Measurements from ENCODE around the gene PHF19. TPM values are rescaled to one million over a fixed set of nuclear protein-coding genes. Genes with fewer than 3 reads are reported as not detected.

Gene PHF19
- 100 to 1,000 TPM; 183 to 189 TPM for total RNA-seq

DNA sequence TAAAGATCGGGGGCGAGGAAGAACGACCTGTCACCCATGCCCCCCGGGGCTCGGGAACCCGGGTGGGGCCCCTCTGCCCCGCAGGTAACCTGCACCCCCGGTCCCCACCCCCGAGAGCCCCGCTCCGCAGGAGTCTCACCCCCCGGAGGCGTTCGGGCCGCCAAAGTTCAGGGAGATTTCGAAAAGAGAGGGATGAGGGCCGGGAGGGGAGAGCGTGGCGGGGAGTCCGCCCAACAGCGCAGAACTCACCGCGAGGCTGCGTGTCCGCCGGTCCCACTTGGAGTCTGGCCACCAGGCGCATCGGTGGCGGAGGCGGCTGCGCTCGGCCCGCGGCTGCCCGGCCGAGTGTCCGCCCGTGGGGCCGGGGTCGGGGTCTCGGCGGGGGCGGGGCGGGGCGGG lies at the start of gene PHF19:
Gene PHF19 (minus strand): TSS at position 347 of the 399 bp plus-strand sequence. CDS start 2,447 bp downstream, outside the sequence.
- Mint-ChIP-seq H3K4me3 (peak within 1 kb of the TSS; percentile 92), H3K27me3 (no peaks in the 10 kb centered on the region), H3K36me3 (peaks cover 49% of the 10 kb centered on the region), H3K27ac (peak within 1 kb of the TSS; percentile 98), H3K9me3 (no peaks in the 10 kb centered on the region), H3K4me1 (ENCODE audit: low read depth) (peaks cover 80% of the 10 kb centered on the region)
- POLR2A ChIA-PET: interaction anchor here (1.6 to 5.3 kb wide), 5 partner anchors 13 to 84 kb away, joined by 3 to 48 read pairs (median 31); partner anchors contain the start of genes FBXW2 and TRAF1
- intact Hi-C loops (cut with micrococcal nuclease): loop anchor here (1.0 kb wide), 5 partner anchors 9 to 59 kb away; partner anchors contain the start of gene TRAF1
- CTCF ChIA-PET: interaction anchor here (1.0 to 3.0 kb wide), 3 partner anchors 9 to 49 kb away, joined by 3 to 12 read pairs (median 3); no protein-coding TSS in a partner anchor
- DNase-seq: peak; percentile 66

DNA sequence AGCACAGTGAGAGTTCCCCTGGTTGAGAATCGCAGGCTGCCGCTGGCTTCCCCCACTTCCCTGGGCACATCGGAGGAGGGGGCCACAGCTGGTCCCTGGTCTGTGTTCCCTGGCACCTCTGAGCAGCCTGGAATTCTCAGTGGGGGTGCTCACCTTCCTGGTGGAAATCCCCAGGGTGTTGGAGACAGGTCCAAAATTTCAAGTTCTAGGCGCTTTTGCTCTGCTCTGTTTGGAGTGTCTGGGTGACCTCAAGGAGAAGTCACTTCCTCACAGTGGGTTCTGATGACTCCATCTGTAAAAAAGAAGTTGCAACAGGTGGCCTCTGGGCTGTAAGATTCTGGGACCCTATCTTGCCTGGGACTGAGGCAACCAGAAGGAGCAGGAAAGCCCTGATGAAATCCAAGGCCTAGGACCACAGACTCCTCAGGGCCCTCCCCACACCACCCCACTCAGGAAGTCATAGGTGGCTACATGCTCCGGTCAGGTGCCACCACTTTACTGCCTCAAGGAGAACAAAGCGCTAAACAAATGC lies 49.5 kb upstream of the PHF19 start, which contains the start of gene TRAF1:
Gene TRAF1 (minus strand): TSS at position 400 of the 532 bp plus-strand sequence. CDS start 721 bp downstream, outside the sequence.
- H3K4me3 Mint-ChIP-seq: peak within 1 kb of the TSS; percentile 80
- peak within 1 kb of the TSS; percentile 97 for H3K27ac Mint-ChIP-seq
- peaks cover 53% of the 10 kb centered on the region for H3K4me1 Mint-ChIP-seq (ENCODE audit: low read depth)
- H3K9me3 Mint-ChIP-seq: peaks cover 2% of the 10 kb centered on the region
- DNase-seq: no peak
- H3K36me3 Mint-ChIP-seq: peaks cover 47% of the 10 kb centered on the region
- CTCF ChIA-PET: interaction anchor here (1.0 to 8.8 kb wide), 7 partner anchors 9 to 133 kb away, joined by 3 to 76 read pairs (median 4); partner anchors contain the start of genes FBXW2 and PHF19
- POLR2A ChIA-PET: interaction anchor here (0.6 to 11.5 kb wide), 14 partner anchors 7 to 318 kb away, joined by 3 to 237 read pairs (median 16); partner anchors contain the start of genes FBXW2, PHF19 and PSMD5
- H3K27me3 Mint-ChIP-seq: no peaks in the 10 kb centered on the region
- intact Hi-C loops (cut with micrococcal nuclease): loop anchor here (1.0 to 10.0 kb wide), 11 partner anchors 10 to 428 kb away; partner anchors contain the start of genes CNTRL and RAB14

DNA sequence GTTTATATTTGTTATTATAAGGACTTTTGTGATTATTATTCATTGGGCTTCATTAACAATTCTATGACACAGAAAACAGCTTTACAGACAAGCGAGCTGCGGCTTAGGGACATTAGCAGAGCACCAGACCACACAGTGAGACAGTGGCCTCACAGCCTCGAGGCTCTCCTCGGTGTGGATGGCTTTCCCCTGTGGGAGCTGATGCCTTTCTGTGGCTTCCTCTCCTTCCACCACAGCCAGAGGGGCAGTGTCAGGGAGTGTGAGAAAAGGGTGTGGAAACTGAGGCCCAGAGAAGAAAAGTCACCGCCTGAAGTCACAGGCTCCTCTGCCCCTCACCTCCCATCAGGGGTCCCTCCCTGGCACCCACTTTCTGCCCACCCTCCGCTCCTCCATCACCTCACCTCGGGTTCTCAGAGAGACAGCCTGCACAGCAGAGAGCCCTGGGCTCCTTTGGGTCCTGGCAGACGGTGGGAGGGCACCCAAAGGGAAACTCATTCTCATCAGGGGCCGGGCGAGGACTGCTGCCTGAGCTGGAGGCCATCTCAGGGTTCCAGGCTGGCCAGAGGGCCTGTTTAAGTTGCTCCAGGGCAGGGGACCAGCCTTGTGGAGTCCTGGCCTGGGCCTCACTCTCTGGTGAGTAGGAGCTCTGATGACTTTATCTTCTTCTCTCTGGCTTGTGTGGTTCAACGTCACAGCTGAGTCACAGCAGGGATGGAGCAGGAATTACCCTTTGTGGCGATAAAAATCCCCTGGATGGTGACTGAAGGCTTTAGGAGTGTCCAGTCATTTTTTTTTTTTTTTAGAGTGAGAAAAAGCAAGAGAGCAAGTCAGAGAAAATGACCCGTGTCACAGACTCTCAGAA lies 48.8 kb upstream of the PHF19 start:
- H3K9me3 Mint-ChIP-seq: no peaks in the 10 kb centered on the region
- DNase-seq: peak; percentile 95
- H3K4me1 Mint-ChIP-seq (ENCODE audit: low read depth): peaks cover 50% of the 10 kb centered on the region
- intact Hi-C loops (cut with micrococcal nuclease): loop anchor here (1.0 to 10.0 kb wide), 11 partner anchors 9 to 429 kb away; partner anchors contain the start of genes CNTRL and RAB14
- H3K36me3 Mint-ChIP-seq: peaks cover 54% of the 10 kb centered on the region
- POLR2A ChIA-PET: interaction anchor here (0.6 to 11.5 kb wide), 15 partner anchors 8 to 317 kb away, joined by 3 to 237 read pairs (median 15); partner anchors contain the start of genes FBXW2, PHF19 and PSMD5
- CTCF ChIA-PET: interaction anchor here (1.0 to 8.8 kb wide), 9 partner anchors 10 to 132 kb away, joined by 3 to 76 read pairs (median 4); partner anchors contain the start of genes FBXW2 and PHF19
- H3K27ac Mint-ChIP-seq: peak overlapping the region; percentile 97
- no peaks in the 10 kb centered on the region for H3K27me3 Mint-ChIP-seq
- H3K4me3 Mint-ChIP-seq: peak overlapping the region; percentile 80

DNA sequence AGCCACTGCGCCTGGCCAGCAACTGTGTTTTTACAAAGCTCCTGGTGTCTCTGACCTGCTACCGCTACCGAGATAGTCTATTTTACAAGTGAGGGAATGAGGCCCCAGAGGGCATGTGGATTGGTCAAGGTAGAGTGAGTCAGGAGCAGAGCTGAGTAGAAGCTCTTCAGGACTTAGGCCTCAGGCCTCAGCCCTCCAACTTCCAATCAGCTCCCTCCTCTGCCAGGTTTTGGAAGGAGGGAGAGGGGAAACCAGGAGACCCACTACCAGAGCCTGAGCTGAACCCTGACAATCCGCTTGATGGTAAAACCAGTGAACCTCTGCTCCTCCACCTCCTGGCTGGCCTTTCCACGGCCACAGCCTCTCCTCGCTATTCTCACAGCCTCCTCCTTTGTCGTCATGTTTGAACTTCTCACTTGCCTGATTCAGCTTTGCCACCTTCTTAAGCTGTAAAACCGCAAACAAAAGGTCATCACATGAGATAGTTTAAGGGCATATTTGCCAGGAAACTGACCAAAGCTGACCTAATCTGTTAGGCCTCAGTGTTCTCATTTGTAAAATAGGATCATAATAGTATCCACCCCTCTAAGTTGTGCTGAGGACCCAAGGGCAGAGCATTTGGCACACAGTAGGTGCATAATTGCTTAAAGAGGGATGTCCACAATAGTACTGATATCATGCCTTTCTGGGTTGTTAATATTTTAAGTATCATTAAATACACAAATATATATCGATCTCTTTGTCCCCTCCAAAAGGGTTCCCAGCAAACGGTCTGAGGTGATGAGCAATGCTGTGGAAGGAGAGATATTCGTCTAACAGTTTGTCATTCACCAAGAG lies 47.9 kb upstream of the PHF19 start:
- peak; percentile 64 for DNase-seq
- Mint-ChIP-seq H3K27ac (peak overlapping the region; percentile 97), H3K4me1 (ENCODE audit: low read depth) (peaks cover 52% of the 10 kb centered on the region), H3K4me3 (peak overlapping the region; percentile 80), H3K36me3 (peaks cover 63% of the 10 kb centered on the region), H3K9me3 (no peaks in the 10 kb centered on the region), H3K27me3 (no peaks in the 10 kb centered on the region)
- intact Hi-C loops (cut with micrococcal nuclease): loop anchor here (5.0 to 10.0 kb wide), 2 partner anchors 277 to 430 kb away; partner anchors contain the start of gene RAB14
- CTCF ChIA-PET: interaction anchor here (1.0 to 8.8 kb wide), 7 partner anchors 11 to 132 kb away, joined by 3 to 76 read pairs (median 4); partner anchors contain the start of gene FBXW2
- POLR2A ChIA-PET: interaction anchor here (0.9 to 11.5 kb wide), 11 partner anchors 9 to 274 kb away, joined by 3 to 237 read pairs (median 46); partner anchors contain the start of genes FBXW2, PHF19 and PSMD5

DNA sequence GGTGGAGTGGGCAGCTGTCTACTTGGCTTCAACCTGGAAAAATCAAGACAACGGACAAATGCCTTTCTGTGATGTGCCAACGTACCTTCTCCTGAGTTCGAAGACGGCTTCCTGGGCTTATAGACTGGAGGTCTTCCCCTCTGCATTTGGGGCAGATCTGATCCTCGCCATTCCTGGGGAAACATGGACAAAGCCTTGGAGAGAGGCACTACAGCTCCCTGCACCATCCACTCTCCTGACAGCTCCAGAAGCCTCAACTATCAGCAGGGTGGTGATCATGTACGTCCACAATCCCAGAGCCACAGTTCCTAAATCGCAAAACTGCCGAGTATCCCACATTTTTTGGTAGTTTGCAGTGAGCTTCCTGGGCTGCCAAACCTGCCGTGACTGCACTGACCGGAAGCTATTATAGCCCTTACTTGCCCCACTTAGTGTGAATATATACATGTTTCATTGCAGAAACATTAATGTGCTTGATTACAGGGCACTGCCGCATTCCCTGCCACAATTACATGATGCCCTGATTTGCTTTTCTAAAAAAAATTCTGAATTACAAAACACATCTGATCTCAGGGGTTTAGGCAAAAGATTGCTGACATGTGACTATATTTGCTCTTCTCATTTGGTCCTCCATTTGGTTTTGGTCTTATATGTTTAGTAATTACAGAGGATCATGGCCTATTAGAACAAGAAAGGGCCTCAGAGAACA lies 46.8 kb upstream of the PHF19 start:
- peak overlapping the region; percentile 80 for H3K4me3 Mint-ChIP-seq
- peak overlapping the region; percentile 97 for H3K27ac Mint-ChIP-seq
- POLR2A ChIA-PET: interaction anchor here (0.9 to 11.5 kb wide), 12 partner anchors 10 to 130 kb away, joined by 3 to 237 read pairs (median 28); partner anchors contain the start of genes FBXW2, PHF19 and PSMD5
- intact Hi-C loops (cut with micrococcal nuclease): loop anchor here (10.0 kb wide), 1 partner anchor 431 kb away; no protein-coding TSS in a partner anchor
- CTCF ChIA-PET: interaction anchor here (0.8 to 8.8 kb wide), 6 partner anchors 12 to 131 kb away, joined by 3 to 76 read pairs (median 3); partner anchors contain the start of gene FBXW2
- no peaks in the 10 kb centered on the region for H3K27me3 Mint-ChIP-seq
- H3K4me1 Mint-ChIP-seq (ENCODE audit: low read depth): peaks cover 57% of the 10 kb centered on the region
- DNase-seq: peak; percentile 8
- H3K9me3 Mint-ChIP-seq: no peaks in the 10 kb centered on the region
- peaks cover 73% of the 10 kb centered on the region for H3K36me3 Mint-ChIP-seq

DNA sequence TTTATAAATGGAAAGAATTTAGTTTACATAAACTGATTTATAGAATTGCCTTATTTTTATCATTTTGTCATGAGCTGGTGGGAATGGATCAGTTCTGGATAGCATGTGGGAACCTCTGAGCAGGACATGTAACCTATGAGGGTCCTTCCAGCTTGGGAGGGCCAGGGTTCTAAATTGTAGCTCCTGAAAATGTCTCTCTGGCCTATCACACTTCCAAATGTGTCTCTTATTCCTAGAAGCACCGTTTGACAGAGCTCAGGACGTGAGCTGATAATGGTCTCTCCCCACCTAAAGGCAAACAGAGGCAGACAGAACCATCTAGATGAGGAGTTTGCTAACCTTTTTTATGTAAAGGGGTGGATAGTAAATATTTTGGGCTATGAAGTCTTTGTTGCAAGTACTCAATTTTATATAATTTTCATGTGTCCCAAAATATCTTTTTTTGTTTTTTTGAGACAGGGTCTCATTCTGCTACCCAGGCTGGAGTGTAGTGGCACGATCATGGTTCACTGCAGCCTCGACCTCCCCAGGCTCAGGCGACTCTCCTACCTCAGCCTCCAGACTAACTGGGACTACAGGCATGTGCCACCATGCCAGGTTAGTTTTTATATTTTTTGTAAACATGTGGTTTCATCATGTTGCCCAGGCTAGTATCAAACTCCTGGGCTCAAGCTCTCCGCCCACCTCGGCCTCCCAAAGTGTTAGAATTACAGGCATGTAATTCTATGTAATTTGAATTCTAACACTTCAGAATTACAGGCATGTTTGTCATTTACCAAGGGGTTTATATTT lies 45.6 kb upstream of the PHF19 start:
- intact Hi-C loops (cut with micrococcal nuclease): loop anchor here (10.0 kb wide), 1 partner anchor 432 kb away; no protein-coding TSS in a partner anchor
- Mint-ChIP-seq H3K27me3 (no peaks in the 10 kb centered on the region), H3K4me3 (peak overlapping the region; percentile 80), H3K27ac (peak overlapping the region; percentile 97), H3K9me3 (no peaks in the 10 kb centered on the region), H3K36me3 (peaks cover 83% of the 10 kb centered on the region), H3K4me1 (ENCODE audit: low read depth) (peaks cover 59% of the 10 kb centered on the region)
- peak; percentile 9 for DNase-seq
- ChIA-PET CTCF (interaction anchor here (0.7 to 8.8 kb wide), 5 partner anchors 9 to 167 kb away, joined by 3 to 76 read pairs (median 3); no protein-coding TSS in a partner anchor), POLR2A (interaction anchor here (0.5 to 11.5 kb wide), 12 partner anchors 11 to 193 kb away, joined by 3 to 237 read pairs (median 8); partner anchors contain the start of genes FBXW2 and PSMD5)

DNA sequence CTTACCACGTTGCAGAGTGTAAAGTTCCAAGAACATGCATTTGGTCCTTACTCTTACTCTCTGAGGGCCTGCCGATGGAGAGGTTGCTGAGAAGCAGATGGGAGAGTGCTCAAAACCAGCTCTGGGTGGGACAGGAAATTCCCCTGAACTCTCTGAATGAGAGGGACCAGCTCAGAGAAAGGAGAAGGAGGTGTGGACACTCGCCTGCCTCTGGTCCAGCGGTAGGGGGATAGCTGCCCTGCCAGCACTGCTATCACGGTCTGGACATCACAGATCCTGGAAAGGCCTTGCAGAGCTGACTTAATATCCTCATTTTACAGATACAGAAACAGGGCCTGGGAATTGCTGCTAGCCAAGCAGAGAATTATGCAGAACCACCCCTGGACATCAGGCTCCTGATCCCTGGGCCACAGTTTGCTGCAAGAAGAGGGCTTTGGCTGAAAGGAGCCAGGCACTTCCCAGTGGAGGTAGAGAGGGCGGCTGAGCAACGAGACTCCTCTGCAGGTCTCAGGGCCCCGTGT lies 44.7 kb upstream of the PHF19 start:
- CTCF ChIA-PET: interaction anchor here (0.6 to 8.8 kb wide), 7 partner anchors 13 to 166 kb away, joined by 3 to 76 read pairs (median 5); no protein-coding TSS in a partner anchor
- POLR2A ChIA-PET: interaction anchor here (0.8 to 11.5 kb wide), 11 partner anchors 12 to 128 kb away, joined by 3 to 237 read pairs (median 9); partner anchors contain the start of genes FBXW2 and PSMD5
- intact Hi-C loops (cut with micrococcal nuclease): loop anchor here (1.0 to 10.0 kb wide), 2 partner anchors 10 to 433 kb away; no protein-coding TSS in a partner anchor
- Mint-ChIP-seq H3K36me3 (peaks cover 91% of the 10 kb centered on the region), H3K27me3 (no peaks in the 10 kb centered on the region), H3K4me1 (ENCODE audit: low read depth) (peaks cover 59% of the 10 kb centered on the region), H3K4me3 (peak overlapping the region; percentile 80), H3K27ac (peak overlapping the region; percentile 97), H3K9me3 (no peaks in the 10 kb centered on the region)
- DNase-seq: peak; percentile 57

DNA sequence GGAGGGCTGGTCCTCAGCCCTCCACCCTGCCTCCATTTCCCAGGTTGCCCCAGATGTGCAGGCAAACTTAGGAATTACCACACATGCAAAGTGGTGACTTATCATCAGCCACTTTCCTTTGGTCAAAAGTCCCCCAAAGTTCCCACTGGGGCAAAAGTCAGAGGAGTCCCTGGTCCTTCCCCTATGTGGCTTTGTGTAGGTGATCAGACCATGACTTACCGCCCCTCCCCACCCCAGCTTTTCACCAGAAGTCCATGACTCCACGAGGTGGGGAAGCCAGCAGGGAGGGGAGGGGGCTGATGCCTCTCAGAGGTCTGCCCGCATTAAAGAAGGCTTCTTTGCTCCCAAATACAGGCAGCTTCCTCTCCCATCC lies 43.8 kb upstream of the PHF19 start:
- Mint-ChIP-seq H3K36me3 (peaks cover 95% of the 10 kb centered on the region), H3K4me1 (ENCODE audit: low read depth) (peaks cover 63% of the 10 kb centered on the region), H3K27ac (peak overlapping the region; percentile 97), H3K27me3 (no peaks in the 10 kb centered on the region), H3K9me3 (no peaks in the 10 kb centered on the region), H3K4me3 (peak overlapping the region; percentile 80)
- POLR2A ChIA-PET: interaction anchor here (0.8 to 11.5 kb wide), 11 partner anchors 11 to 200 kb away, joined by 3 to 237 read pairs (median 4); partner anchors contain the start of gene FBXW2
- intact Hi-C loops (cut with micrococcal nuclease): loop anchor here (1.0 to 10.0 kb wide), 2 partner anchors 11 to 434 kb away; no protein-coding TSS in a partner anchor
- CTCF ChIA-PET: interaction anchor here (0.9 to 8.8 kb wide), 6 partner anchors 15 to 166 kb away, joined by 3 to 76 read pairs (median 4); no protein-coding TSS in a partner anchor
- DNase-seq: peak; percentile 71
